GM23338 (cell line): Measurements from ENCODE around the gene ALS2. TPM values are rescaled to one million over a fixed set of nuclear protein-coding genes. Genes with fewer than 3 reads are reported as not detected.

Experiments
- ATAC-seq: fragments of 200-7000 bp; cut with Tn5 transposase; 3 replicates; pipeline ENCODE4 v1.9.1; 2020
- DNase-seq: peaks from one replicate; pipeline ENCODE4 v3.0.0-alpha.2; 2015; ENCODE audit warnings: low spot score
- H2AFZ ChIP-seq: fragments of 200-600 bp; sonication (generic); 2 replicates; pipeline ENCODE4 v1.8.0; 2016; ENCODE audit warnings: antibody characterized with exemption, mild to moderate bottlenecking, moderate library complexity
- H3F3A ChIP-seq: fragments of 200-600 bp; sonication (generic); replicated peaks from 2 replicates; pipeline ENCODE4 v1.8.0; 2017; ENCODE audit warnings: antibody characterized with exemption, mixed run types, low read depth
- H3K27ac ChIP-seq: fragments of 200-600 bp; sonication (generic); 2 replicates; pipeline ENCODE4 v1.6.1; 2016; ENCODE audit warnings: low read depth
- H3K27me3 ChIP-seq: fragments of 200-600 bp; sonication (generic); 2 replicates; pipeline ENCODE4 v1.8.0; 2016; ENCODE audit warnings: mild to moderate bottlenecking, mixed run types, moderate library complexity; ENCODE audit not compliant: insufficient read depth
- H3K36me3 ChIP-seq: fragments of 200-600 bp; sonication (generic); 2 replicates; pipeline ENCODE4 v1.8.0; 2016; ENCODE audit warnings: mild to moderate bottlenecking; ENCODE audit not compliant: insufficient read depth
- H3K4me1 ChIP-seq: fragments of 200-600 bp; sonication (generic); 2 replicates; pipeline ENCODE4 v1.8.0; 2016; ENCODE audit warnings: mild to moderate bottlenecking, moderate library complexity; ENCODE audit not compliant: insufficient read depth
- H3K4me2 ChIP-seq: fragments of 200-600 bp; sonication (generic); 2 replicates; pipeline ENCODE4 v1.7.1; 2017; ENCODE audit warnings: mixed run types
- H3K4me3 ChIP-seq: fragments of 200-600 bp; sonication (generic); 2 replicates; pipeline ENCODE4 v1.6.1; 2016; ENCODE audit warnings: mixed run types
- H3K79me2 ChIP-seq: fragments of 200-600 bp; sonication (generic); replicated peaks from 2 replicates; pipeline ENCODE4 v1.8.0; 2017; ENCODE audit warnings: mild to moderate bottlenecking; ENCODE audit not compliant: insufficient read depth
- H3K9me2 ChIP-seq: fragments of 200-600 bp; sonication (generic); 2 replicates; pipeline ENCODE4 v1.8.0; 2017; ENCODE audit not compliant: insufficient read depth
- H4K20me1 ChIP-seq: fragments of 200-600 bp; sonication (generic); replicated peaks from 2 replicates; pipeline ENCODE4 v1.8.0; 2017; ENCODE audit warnings: mild to moderate bottlenecking; ENCODE audit not compliant: insufficient read depth
- H3K27ac Mint-ChIP-seq: 2 replicates; pipeline ENCODE4 v1.8.0; 2020; ENCODE audit warnings: inconsistent platforms, mild to moderate bottlenecking, moderate library complexity, mixed read lengths
- H3K27me3 Mint-ChIP-seq: 3 replicates; pipeline ENCODE4 v1.8.0; 2022; ENCODE audit warnings: low read depth, mild to moderate bottlenecking, moderate library complexity, mixed read lengths, inconsistent platforms; ENCODE audit not compliant: insufficient read depth, poor library complexity
- H3K36me3 Mint-ChIP-seq: 3 replicates; pipeline ENCODE4 v1.8.0; 2021; ENCODE audit warnings: low read depth, mild to moderate bottlenecking, inconsistent platforms, moderate library complexity, mixed read lengths
- H3K4me1 Mint-ChIP-seq: 3 replicates; pipeline ENCODE4 v1.8.0; 2020; ENCODE audit warnings: mild to moderate bottlenecking, inconsistent platforms, mixed read lengths
- H3K4me3 Mint-ChIP-seq: 3 replicates; pipeline ENCODE4 v1.8.0; 2021; ENCODE audit warnings: moderate library complexity, mild to moderate bottlenecking, inconsistent platforms, mixed read lengths
- H3K9me3 Mint-ChIP-seq: 3 replicates; pipeline ENCODE4 v1.8.0; 2020; ENCODE audit warnings: moderate library complexity, mild to moderate bottlenecking, inconsistent platforms, mixed read lengths
- EZH2 ChIP-seq: fragments of 200-600 bp; sonication (generic); IDR thresholded peaks from one replicate; pipeline ENCODE4 v1.8.0; 2017; ENCODE audit warnings: antibody characterized with exemption, mild to moderate bottlenecking, low read depth; ENCODE audit not compliant: unreplicated experiment
- JUNB ChIP-seq: IDR thresholded peaks from one replicate; pipeline ENCODE4 v1.6.1; 2016; ENCODE audit warnings: antibody characterized with exemption; ENCODE audit not compliant: unreplicated experiment
- POLR2AphosphoS5 ChIP-seq: IDR thresholded peaks from 2 replicates; pipeline ENCODE4 v1.6.1; 2016; ENCODE audit warnings: antibody characterized with exemption, low read depth
- STAT1 ChIP-seq: IDR thresholded peaks from one replicate; pipeline ENCODE4 v1.6.1; 2016; ENCODE audit warnings: antibody characterized with exemption; ENCODE audit not compliant: unreplicated experiment
- ZNF331 ChIP-seq: fragments of 250-450 bp; sonication (Bioruptor Pico); IDR thresholded peaks from 2 replicates; pipeline ENCODE4 v1.5.0; 2020; ENCODE audit warnings: low read depth, mild to moderate bottlenecking, moderate library complexity
- polyA plus RNA-seq: library from polyadenylated mRNA; unstranded; fragments of >200 nt; fragmentation: Nextera tagmentation; extraction: Ambion mirVana; gene quantifications from 2 replicates; pipeline ENCODE4 v1.2.1, GENCODE V29; 2016
- total RNA-seq: library from RNA; depleted of rRNA; stranded (reverse); fragments of >200 nt; shearing (Covaris generic); gene quantifications from 2 replicates; pipeline ENCODE4 v1.2.3, GENCODE V29; 2014
- TF ChIP-seq, protein P1 (sequence below): fragments of 250-450 bp; sonication (Bioruptor Pico); IDR thresholded peaks from 2 replicates; pipeline ENCODE4 v1.5.0; 2020; ENCODE audit warnings: mild to moderate bottlenecking, moderate library complexity
- TF ChIP-seq, protein P2 (sequence below): IDR thresholded peaks from one replicate; pipeline ENCODE4 v1.6.1; 2018; ENCODE audit warnings: antibody characterized with exemption; ENCODE audit not compliant: unreplicated experiment

The ALS2 gene
- total and polyA plus RNA-seq, 2 experiments from 2014 or later: 9.6 to 43.3 TPM

DNA sequence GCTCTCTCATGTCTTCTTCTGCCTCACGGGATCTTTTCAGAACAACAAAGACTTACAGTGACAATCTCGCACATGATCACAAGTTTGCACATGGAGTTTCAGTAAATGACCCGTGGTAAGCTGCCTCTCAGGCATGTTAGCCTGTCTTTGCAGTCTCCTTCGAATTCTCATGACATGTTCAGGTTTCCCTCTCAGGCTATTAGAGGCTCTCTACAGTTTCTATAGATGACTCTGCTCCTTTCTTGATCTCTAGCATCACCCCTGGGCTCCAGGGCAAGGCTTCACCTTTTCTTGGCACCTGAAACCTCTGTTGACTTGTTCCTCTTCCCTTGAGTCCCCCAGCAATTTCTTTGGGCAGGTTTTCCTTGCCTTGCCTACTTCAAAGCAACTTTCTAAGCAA lies 105.3 kb downstream of the ALS2 start (continued):
- TF ChIP-seq, protein P1, sequence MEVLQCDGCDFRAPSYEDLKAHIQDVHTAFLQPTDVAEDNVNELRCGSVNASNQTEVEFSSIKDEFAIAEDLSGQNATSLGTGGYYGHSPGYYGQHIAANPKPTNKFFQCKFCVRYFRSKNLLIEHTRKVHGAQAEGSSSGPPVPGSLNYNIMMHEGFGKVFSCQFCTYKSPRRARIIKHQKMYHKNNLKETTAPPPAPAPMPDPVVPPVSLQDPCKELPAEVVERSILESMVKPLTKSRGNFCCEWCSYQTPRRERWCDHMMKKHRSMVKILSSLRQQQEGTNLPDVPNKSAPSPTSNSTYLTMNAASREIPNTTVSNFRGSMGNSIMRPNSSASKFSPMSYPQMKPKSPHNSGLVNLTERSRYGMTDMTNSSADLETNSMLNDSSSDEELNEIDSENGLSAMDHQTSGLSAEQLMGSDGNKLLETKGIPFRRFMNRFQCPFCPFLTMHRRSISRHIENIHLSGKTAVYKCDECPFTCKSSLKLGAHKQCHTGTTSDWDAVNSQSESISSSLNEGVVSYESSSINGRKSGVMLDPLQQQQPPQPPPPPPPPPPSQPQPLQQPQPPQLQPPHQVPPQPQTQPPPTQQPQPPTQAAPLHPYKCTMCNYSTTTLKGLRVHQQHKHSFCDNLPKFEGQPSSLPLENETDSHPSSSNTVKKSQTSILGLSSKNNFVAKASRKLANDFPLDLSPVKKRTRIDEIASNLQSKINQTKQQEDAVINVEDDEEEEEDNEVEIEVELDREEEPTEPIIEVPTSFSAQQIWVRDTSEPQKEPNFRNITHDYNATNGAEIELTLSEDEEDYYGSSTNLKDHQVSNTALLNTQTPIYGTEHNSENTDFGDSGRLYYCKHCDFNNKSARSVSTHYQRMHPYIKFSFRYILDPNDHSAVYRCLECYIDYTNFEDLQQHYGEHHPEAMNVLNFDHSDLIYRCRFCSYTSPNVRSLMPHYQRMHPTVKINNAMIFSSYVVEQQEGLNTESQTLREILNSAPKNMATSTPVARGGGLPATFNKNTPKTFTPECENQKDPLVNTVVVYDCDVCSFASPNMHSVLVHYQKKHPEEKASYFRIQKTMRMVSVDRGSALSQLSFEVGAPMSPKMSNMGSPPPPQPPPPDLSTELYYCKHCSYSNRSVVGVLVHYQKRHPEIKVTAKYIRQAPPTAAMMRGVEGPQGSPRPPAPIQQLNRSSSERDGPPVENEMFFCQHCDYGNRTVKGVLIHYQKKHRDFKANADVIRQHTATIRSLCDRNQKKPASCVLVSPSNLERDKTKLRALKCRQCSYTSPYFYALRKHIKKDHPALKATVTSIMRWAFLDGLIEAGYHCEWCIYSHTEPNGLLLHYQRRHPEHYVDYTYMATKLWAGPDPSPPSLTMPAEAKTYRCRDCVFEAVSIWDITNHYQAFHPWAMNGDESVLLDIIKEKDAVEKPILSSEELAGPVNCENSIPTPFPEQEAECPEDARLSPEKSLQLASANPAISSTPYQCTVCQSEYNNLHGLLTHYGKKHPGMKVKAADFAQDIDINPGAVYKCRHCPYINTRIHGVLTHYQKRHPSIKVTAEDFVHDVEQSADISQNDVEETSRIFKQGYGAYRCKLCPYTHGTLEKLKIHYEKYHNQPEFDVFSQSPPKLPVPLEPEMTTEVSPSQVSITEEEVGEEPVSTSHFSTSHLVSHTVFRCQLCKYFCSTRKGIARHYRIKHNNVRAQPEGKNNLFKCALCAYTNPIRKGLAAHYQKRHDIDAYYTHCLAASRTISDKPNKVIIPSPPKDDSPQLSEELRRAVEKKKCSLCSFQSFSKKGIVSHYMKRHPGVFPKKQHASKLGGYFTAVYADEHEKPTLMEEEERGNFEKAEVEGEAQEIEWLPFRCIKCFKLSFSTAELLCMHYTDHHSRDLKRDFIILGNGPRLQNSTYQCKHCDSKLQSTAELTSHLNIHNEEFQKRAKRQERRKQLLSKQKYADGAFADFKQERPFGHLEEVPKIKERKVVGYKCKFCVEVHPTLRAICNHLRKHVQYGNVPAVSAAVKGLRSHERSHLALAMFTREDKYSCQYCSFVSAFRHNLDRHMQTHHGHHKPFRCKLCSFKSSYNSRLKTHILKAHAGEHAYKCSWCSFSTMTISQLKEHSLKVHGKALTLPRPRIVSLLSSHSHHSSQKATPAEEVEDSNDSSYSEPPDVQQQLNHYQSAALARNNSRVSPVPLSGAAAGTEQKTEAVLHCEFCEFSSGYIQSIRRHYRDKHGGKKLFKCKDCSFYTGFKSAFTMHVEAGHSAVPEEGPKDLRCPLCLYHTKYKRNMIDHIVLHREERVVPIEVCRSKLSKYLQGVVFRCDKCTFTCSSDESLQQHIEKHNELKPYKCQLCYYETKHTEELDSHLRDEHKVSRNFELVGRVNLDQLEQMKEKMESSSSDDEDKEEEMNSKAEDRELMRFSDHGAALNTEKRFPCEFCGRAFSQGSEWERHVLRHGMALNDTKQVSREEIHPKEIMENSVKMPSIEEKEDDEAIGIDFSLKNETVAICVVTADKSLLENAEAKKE (CRISPR knock-in tag): no peak
- TF ChIP-seq, protein P2, sequence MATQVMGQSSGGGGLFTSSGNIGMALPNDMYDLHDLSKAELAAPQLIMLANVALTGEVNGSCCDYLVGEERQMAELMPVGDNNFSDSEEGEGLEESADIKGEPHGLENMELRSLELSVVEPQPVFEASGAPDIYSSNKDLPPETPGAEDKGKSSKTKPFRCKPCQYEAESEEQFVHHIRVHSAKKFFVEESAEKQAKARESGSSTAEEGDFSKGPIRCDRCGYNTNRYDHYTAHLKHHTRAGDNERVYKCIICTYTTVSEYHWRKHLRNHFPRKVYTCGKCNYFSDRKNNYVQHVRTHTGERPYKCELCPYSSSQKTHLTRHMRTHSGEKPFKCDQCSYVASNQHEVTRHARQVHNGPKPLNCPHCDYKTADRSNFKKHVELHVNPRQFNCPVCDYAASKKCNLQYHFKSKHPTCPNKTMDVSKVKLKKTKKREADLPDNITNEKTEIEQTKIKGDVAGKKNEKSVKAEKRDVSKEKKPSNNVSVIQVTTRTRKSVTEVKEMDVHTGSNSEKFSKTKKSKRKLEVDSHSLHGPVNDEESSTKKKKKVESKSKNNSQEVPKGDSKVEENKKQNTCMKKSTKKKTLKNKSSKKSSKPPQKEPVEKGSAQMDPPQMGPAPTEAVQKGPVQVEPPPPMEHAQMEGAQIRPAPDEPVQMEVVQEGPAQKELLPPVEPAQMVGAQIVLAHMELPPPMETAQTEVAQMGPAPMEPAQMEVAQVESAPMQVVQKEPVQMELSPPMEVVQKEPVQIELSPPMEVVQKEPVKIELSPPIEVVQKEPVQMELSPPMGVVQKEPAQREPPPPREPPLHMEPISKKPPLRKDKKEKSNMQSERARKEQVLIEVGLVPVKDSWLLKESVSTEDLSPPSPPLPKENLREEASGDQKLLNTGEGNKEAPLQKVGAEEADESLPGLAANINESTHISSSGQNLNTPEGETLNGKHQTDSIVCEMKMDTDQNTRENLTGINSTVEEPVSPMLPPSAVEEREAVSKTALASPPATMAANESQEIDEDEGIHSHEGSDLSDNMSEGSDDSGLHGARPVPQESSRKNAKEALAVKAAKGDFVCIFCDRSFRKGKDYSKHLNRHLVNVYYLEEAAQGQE: no peak
- TF ChIP-seq STAT1 (no peak), POLR2AphosphoS5 (no peak), EZH2 (no peak)

DNA sequence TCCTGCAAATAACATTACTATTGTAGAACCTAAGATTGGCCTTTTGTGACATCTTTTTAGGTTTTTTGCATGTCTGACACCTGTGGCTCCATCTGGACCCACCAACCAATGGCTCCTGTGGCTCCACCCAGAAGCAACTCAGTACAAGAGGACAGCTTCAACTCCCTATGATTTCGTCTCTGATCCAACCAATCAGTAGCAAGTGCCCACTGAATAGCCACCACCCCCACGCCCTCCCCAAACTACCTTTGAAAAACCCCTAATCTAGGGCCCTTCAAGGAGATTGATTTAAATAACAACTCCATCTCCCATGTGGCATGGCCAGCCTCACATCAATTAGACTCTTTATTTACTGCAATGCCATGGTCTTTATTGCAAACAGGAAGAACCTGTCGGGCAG lies 105.9 kb downstream of the ALS2 start:
- DNase-seq (no peak), ATAC-seq (peak; percentile 75)
- no peak overlapping the region for H3K27ac ChIP-seq
- H3K4me3 ChIP-seq: no peak overlapping the region
- no peaks in the 10 kb centered on the region for H3K36me3 Mint-ChIP-seq
- H3K36me3 ChIP-seq: no peaks in the 10 kb centered on the region
- no peak overlapping the region for H3K4me3 Mint-ChIP-seq
- no peaks in the 10 kb centered on the region for H3K79me2 ChIP-seq
- peak overlapping the region; percentile 17 for H2AFZ ChIP-seq
- peaks cover 4% of the 10 kb centered on the region for H3K27me3 Mint-ChIP-seq
- no peaks in the 10 kb centered on the region for H4K20me1 ChIP-seq
- H3K27me3 ChIP-seq: no peaks in the 10 kb centered on the region
- peaks cover 18% of the 10 kb centered on the region for H3K4me1 Mint-ChIP-seq
- H3K9me3 Mint-ChIP-seq: no peaks in the 10 kb centered on the region
- H3K27ac Mint-ChIP-seq: no peak overlapping the region
- no peak overlapping the region for H3K4me2 ChIP-seq
- H3K9me2 ChIP-seq: no peaks in the 10 kb centered on the region
- peaks cover 8% of the 10 kb centered on the region for H3K4me1 ChIP-seq
- no peaks in the 10 kb centered on the region for H3F3A ChIP-seq
- no peak for TF ChIP-seq ZNF331 (CRISPR knock-in tag)
- no peak for TF ChIP-seq POLR2AphosphoS5
- TF ChIP-seq JUNB: no peak
